Heart right ventricle (tissue), 16 donors: ENCODE measurements around the gene ETF1. TPM values are rescaled to one million over a fixed set of nuclear protein-coding genes. Genes with fewer than 3 reads are reported as not detected.
"Not testable (repeated sequence)": the region's sequence is repeated elsewhere in the genome, so short reads cannot be mapped to it uniquely, and the experiment has no call there.

ENCODE experiments used
- ATAC-seq, 8 donors: fragments of 200-7000 bp; cut with Tn5 transposase; one replicate each; pipeline ENCODE4 v1.9.1; 2020; ENCODE audit warnings: mild to moderate bottlenecking in 8 of 8, moderate library complexity in 8 of 8, moderate number of reproducible peaks in 1 of 8
- DNase-seq, 2 donors: peaks; one replicate each; pipeline ENCODE4 v3.0.0-alpha.2; 2020
- H3K27ac ChIP-seq, 10 donors: fragments of 200-600 bp; sonication (generic) in 2 of 10; one replicate each; pipeline versions ENCODE4 v1.5.0 to v1.8.0; 2020 to 2022; ENCODE audit warnings: mild to moderate bottlenecking in 3 of 10
- H3K27me3 ChIP-seq, 7 donors: fragments of 200-600 bp; one replicate each; pipeline ENCODE4 v1.8.0; 2021 to 2022; ENCODE audit warnings: mild to moderate bottlenecking in 2 of 7
- H3K36me3 ChIP-seq, 9 donors: fragments of 200-600 bp; sonication (generic) in 1 of 9; one replicate each; pipeline versions ENCODE4 v1.5.0 to v1.8.0; 2020 to 2022; ENCODE audit warnings: mild to moderate bottlenecking in 2 of 9
- H3K4me1 ChIP-seq, 9 donors: fragments of 200-600 bp; sonication (generic) in 1 of 9; one replicate each; pipeline versions ENCODE4 v1.5.0 to v1.8.0; 2020 to 2022; ENCODE audit warnings: mild to moderate bottlenecking in 4 of 9
- H3K4me3 ChIP-seq, 10 donors: fragments of 200-600 bp; sonication (generic) in 2 of 10; one replicate each; pipeline versions ENCODE4 v1.5.0 to v1.8.0; 2020 to 2022; ENCODE audit warnings: mild to moderate bottlenecking in 7 of 10, moderate library complexity in 2 of 10
- H3K9me3 ChIP-seq, 11 donors: fragments of 200-600 bp in 10 of 11; sonication (generic) in 2 of 11; one replicate each; pipeline versions ENCODE4 v1.5.0 to v1.8.0; 2013 to 2022; ENCODE audit warnings: mild to moderate bottlenecking in 2 of 11, control low read depth in 1 of 11, moderate library complexity in 1 of 11
- CTCF ChIP-seq, 9 donors: fragments of 200-600 bp; sonication (generic) in 2 of 9; IDR thresholded peaks; one replicate each; pipeline versions ENCODE4 v1.5.0 to v1.8.0; 2021 to 2022; ENCODE audit warnings: antibody characterized with exemption in 9 of 9, mild to moderate bottlenecking in 5 of 9, moderate library complexity in 1 of 9
- WGBS, 2 donors: extraction: QIAGEN DNeasy Blood & Tissue Kit; methylation state at CpG; one replicate each; pipeline ENCODE4 v1.1.7; 2013; ENCODE audit warnings: inconsistent platforms in 1 of 2; 5-methylcytosine and 5-hydroxymethylcytosine counted together
- intact Hi-C, 10 donors: fragments of 100-400 bp; cut with DNase I; formaldehyde crosslinking; loops; one replicate each; pipeline versions ENCODE4 v1.11.1 to v1.14.2; 2022
- polyA plus RNA-seq, 2 donors: library from polyadenylated mRNA; stranded (reverse); fragments of 200-250 nt; gene quantifications; one replicate each; pipeline ENCODE4 v1.2.3, GENCODE V29; 2013
- total RNA-seq, 10 donors: library from RNA; stranded (reverse); fragmentation: NEBNext Ultra II Directional in 3 of 10; extraction: Animal tissue kit (Norgen Biotek cat#: 25700) in 3 of 10; gene quantifications; one replicate each; pipeline versions ENCODE4 v1.2.1 to v1.2.4, GENCODE V29; 2021 to 2023
- donor health status: Arrhythmogenic right ventricular cardiomyopathy.
- donor health status: ischemic (EF 13 %, LVEDD 7.1; RV severe dilation, severe dysfunction).
- donor health status: healthy with polysubstance abuse.
- donor health status: DM: no; HTN: yes; CAD: no.
- donor health status: DM: no; HTN: no; CAD: no.
- donor health status: ischemic (EF 25% LVEDD 6.9; RV normal size, moderate dysfunction).
- donor health status: ischemic (EF 25% LVEDD 5.7; RV mildly dilated, moderate dysfunction).
- donor health status: healthy.
- donor health status: DM: yes; HTN: yes; CAD: no.
- donor health status: Ischemic cardiomyopathy.
- donor health status: ischemic (EF 35%, LVEDD 5.7; RV mildly dilated, moderate dysfunction).
- donor health status: nonischemic (EF 11% LVEDD 7.7; RV severe dilation, severe dysfunction).
- donor health status: DM: yes; HTN: yes; CAD: no.
- donor health status: PGD.
- donor health status: ischemic (EF 29% LVEDD 5.4; RV normal size, mild dysfunction).
- donor health status: nonischemic (EF 23%, LVEDD 6.1; RV moderate dilation, normal function).

Gene ETF1
- total and polyA plus RNA-seq, 12 donors = 17.9 to 113 (median 82.8) TPM

GRCh38 chr5:138476918-138477317, 66.1 kb downstream of the ETF1 start:
- ATAC-seq (no peak), DNase-seq (no peak)
- no peak for TF ChIP-seq CTCF (IDR thresholded peaks at IDR 0.05)
- 90 to 91% methylated on average over 7 of the region's 7 CpGs for WGBS, 2 donors
- Histone ChIP-seq H3K4me3 (no peak overlapping the region), H3K27ac (no peak overlapping the region), H3K27me3 (no peaks in the 10 kb centered on the region), H3K9me3 (no peaks in the 10 kb centered on the region), H3K36me3 (no peaks in the 10 kb centered on the region), H3K4me1 (no peaks in the 10 kb centered on the region)
- intact Hi-C loops = no loop called here

GRCh38 chr5:138473151-138473550, 69.9 kb downstream of the ETF1 start:
- WGBS, 2 donors = 92 to 94% methylated on average over 5 of the region's 5 CpGs
- H3K9me3 ChIP-seq, DNase-seq, H3K36me3 ChIP-seq, H3K4me1 ChIP-seq, H3K27ac ChIP-seq, H3K27me3 ChIP-seq, ATAC-seq, intact Hi-C loops, H3K4me3 ChIP-seq: not testable (repeated sequence)

GRCh38 chr5:138472353-138472752, 70.7 kb downstream of the ETF1 start:
- no peak for ATAC-seq
- no peak for TF ChIP-seq CTCF (IDR thresholded peaks at IDR 0.05)
- Histone ChIP-seq H3K4me3 (no peak overlapping the region), H3K27me3 (no peaks in the 10 kb centered on the region), H3K4me1 (peaks cover 0 to 12% (median 5%) of the 10 kb centered on the region in 9 donors), H3K9me3 (no peaks in the 10 kb centered on the region), H3K27ac (no peak overlapping the region), H3K36me3 (peaks cover 0 to 18% (median 8%) of the 10 kb centered on the region in 9 donors)
- intact Hi-C loops = no loop called here
- no peak for DNase-seq
- 58 to 66% methylated on average over 6 of the region's 6 CpGs for WGBS, 2 donors

GRCh38 chr5:138471052-138471361, 72.0 kb downstream of the ETF1 start:
- Histone ChIP-seq H3K4me3 (no peak overlapping the region), H3K27ac (no peak overlapping the region), H3K36me3 (peaks cover 0 to 27% (median 19%) of the 10 kb centered on the region in 9 donors), H3K27me3 (no peaks in the 10 kb centered on the region), H3K9me3 (no peaks in the 10 kb centered on the region), H3K4me1 (peaks cover 0 to 25% (median 19%) of the 10 kb centered on the region in 9 donors)
- WGBS, 2 donors = 85 to 98% methylated on average over 2 of the region's 2 CpGs
- TF ChIP-seq CTCF (IDR thresholded peaks at IDR 0.05) = no peak
- ATAC-seq (no peak), DNase-seq (no peak)
- intact Hi-C loops = no loop called here

GRCh38 chr5:138470322-138471051, 72.5 kb downstream of the ETF1 start:
- DNase-seq (no peak), ATAC-seq (peak in 5 of 8 donors; percentile 6 to 27 (median 14))
- no peak overlapping the region for H3K4me3 ChIP-seq
- peaks cover 2 to 29% (median 22%) of the 10 kb centered on the region in 9 donors for H3K4me1 ChIP-seq
- TF ChIP-seq CTCF (IDR thresholded peaks at IDR 0.05) = no peak
- peak overlapping the region in 1 of 10 donors; percentile 26 for H3K27ac ChIP-seq
- H3K27me3 ChIP-seq = no peaks in the 10 kb centered on the region
- 78% methylated on average over 3 of the region's 3 CpGs for WGBS, 2 donors
- intact Hi-C loops = no loop called here
- H3K36me3 ChIP-seq = peaks cover 0 to 27% (median 19%) of the 10 kb centered on the region in 9 donors
- H3K9me3 ChIP-seq = no peaks in the 10 kb centered on the region
